MV-4-11 (cell line): ENCODE results near the gene ZNF584.
"Not testable (repeated sequence)": the region's sequence is repeated elsewhere in the genome, so short reads cannot be mapped to it uniquely, and the experiment has no call there.

Experiments used
- DNase-seq: peaks from one replicate; lab custom pipeline; 2025; lab: John Stamatoyannopoulos, UW

ZNF584 gene

DNA sequence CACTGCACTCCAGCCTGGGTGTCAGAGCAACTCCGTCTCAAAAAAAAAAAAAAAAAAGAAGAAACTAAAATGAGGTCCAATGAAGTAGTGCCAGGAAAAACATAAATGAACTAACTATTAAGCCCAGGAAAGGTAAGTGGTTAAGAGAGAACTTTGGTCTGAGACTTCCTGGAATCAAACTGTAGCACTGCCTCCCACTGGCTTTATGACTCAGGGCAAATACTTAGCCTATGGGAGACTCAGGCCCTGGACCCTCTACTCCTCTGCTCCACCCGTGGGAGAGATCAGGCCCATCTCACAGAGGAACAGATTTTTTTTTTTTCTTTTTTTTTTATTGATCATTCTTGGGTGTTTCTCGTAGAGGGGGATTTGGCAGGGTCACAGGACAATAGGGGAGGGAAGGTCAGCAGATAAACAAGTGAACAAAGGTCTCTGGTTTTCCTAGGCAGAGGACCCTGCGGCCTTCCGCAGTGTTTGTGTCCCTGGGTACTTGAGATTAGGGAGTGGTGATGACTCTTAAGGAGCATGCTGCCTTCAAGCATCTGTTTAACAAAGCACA lies 4.5 kb upstream of the ZNF584 start:
- DNase-seq = not testable (repeated sequence)

DNA sequence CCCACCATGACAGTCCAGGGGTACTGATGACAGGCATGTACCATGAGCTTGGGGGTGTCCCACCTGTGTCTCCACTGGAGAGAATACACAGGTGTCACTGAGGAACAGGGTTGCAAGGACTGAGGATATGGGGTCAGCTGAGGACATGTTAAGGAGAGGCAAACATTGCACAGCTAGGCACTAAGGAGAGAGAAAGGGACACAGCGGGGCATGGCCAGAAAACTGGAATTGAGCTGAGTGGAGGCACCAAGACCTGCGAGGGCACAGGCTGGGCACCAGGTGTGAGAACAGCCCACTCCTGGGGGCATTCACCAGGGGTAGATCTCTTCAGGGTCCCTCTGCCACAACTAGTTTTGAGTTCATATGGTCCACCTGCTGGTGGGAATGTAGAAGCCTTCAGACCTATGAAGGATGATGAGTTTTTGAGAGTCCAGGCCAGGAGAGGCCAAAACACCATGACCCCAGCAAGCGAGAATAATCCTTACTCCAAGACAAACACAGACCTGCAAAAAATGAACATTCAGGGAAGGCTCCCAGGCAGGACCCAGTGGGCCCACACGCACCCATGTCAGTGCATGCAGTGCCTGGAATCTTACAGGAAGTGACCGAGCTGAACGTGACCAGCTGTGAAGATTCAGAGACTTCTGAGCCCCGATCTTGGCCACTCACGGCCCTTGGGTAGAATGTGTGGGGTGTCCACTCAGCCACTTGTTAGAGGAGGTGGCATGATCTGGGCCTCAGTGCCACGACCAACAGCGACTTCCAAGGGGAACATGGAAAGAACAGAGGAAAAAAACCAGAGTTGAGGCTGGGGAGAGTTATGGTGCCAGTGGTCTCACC lies 1.4 kb upstream of the ZNF584 start:
- DNase-seq = no peak

GRCh38 chr19:58407658-58408151 lies 744 bp upstream of the ZNF584 start:
- no peak for DNase-seq

- peak; percentile 28 for DNase-seq
These were observed 751 bp downstream of the ZNF584 start for GRCh38 chr19:58409010-58409790.

DNA sequence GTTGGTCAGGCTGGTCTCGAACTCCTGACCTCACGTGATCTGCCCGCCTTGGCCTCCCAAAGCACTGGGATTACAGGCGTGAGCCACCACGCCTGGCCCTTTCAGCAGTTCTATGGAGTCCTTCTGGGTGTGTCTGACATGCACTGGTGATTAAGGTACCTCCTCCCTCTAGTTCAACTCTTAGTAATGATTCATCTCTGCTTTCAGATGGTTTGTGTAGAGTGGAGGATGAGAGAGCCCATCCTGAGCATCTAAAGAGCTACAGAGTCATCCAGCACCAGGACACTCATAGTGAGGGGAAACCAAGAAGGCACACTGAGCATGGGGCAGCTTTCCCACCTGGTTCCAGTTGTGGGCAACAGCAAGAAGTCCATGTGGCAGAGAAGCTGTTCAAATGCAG lies 8.2 kb downstream of the ZNF584 start:
- DNase-seq = no peak

DNA sequence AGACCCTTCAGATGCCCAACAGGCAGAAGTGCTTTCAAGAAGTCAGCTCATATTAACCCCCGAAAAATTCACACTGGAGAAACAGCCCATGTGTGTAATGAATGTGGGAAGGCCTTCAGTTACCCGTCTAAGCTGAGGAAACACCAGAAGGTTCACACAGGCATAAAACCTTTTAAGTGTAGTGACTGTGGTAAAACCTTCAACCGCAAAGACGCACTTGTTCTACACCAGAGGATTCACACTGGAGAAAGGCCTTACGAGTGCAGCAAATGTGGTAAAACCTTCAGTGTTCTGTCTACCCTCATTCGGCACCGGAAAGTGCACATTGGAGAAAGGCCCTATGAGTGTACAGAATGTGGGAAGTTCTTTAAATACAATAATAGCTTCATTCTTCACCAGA lies 8.6 kb downstream of the ZNF584 start:
- no peak for DNase-seq

DNA sequence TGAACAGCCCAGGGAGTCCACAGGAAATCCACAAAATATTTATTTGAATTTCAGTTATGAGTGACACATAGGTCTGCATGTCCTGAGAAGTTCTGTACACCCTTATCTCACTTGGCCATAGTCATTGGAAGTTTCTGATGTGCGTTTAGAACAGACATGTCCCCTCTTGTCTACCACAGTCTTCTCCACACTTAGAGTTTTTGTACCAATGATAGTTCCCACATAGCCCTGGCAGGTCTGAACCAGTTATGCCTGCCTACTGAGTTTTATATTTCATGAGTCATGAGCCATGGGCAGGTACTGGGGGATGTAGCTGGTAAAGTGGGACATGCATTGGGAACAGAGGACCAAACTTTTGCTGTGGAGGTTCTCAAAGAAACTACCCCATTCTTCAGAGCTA lies 20.2 kb downstream of the ZNF584 start:
- DNase-seq = no peak

DNA sequence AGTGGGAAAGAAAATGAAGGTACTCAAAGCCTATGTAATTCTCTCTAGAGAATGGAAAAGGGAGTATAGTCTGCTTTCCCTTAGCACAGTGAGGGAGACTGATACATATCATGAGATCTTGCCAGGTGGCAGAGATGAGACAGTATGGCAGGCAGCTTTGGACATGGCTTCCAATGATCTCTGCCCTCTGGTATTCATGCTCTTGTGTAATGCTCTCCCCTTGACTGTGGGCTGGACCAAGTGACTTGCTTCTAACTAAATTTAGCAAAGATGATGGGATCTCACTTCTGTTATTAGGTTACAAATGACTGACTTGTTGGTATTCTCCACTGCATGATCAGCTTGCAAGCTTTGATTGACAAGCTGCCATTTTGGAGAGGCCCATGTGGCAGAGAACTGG lies 21.3 kb downstream of the ZNF584 start:
- DNase-seq = no peak

DNA sequence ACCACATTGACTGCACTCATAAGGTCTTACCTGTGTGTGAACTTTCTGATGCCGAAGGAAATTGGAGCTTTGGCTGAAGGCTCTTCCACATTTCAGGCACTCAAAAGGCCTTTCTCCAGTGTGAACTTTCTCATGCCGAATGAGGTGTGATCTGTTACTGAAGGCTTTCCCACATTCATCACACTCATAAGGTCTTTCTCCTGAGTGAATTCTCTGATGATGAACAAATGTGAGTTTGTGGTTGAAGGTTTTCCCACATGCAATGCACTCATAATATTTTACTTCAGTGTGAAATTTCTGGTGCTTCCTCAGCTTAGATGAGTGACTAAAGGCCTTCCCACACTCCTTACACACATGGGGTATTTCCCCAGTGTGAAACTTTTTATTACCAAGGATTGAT lies 25.8 kb downstream of the ZNF584 start:
- DNase-seq = no peak

DNA sequence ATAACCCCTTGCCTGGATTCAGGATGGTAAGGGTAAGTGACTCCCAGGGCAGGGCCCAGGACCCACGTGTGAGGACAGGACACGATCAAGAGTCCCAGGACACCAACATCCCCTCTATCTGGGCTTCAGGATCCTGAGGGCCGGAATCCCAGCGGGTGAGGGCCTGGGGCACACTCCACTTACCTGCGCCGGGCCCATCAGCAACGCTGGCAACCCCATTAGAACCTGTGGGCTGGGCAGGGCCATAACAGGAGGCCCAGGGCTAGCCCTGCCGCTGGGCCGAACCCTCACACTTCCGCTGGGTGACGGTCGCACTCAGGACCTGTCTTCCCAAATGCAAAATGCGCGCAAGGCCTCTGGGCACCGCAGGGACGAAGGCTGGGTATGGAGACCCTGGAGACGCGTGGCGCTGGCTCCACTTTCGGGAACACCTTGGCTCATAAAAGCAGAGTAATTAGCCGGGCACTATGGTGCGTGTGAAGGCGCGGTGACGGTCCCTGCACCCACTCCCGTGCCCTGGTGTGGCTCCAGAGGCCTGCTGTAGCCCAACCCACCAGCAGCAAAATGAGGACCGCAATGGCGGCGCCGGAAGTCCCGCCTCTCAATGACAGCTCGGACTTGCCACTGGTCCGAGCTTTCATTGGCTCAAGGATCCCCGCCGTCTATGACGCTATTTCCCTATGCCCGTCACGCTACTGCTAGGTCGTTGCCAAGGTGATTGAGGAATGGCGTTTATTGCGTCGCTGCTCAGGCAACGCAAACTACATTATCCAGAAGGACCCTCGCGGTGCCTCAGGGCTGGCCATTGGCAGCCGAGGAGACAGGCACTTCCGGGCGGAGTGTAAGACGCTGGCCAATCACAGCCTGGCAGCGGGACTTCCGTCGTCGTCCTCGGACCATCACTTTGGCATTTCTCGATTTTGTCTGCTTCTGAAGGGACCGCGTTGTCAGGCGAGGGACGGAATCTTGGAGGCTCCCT lies 31.4 kb downstream of the ZNF584 start, which contains the start of gene ZNF132:
Gene ZNF132, minus strand, starts transcription at position 578 of the 979 bp plus-strand sequence. Its CDS starts 332 bp downstream, at position 246.
- peak; percentile 100 for DNase-seq

DNA sequence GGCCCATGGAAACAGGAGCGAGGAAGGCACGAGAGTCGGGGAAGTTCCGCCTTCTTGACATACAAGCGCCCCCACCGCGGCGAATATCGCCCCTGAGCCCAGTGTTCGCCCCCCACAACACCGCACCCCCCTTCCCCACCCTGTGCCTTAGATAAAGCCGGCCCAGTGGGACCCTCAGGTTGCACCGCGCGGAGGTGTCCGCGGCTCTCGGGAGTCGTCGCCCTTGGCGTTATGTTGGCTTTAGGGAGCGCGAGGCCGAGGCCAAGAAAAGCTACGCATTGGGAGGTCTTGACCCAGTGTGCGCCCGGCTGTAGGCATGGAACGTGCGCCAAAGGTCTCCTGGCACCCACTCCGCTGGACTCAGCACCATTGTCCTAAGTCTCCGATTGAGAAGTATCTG lies 32.1 kb downstream of the ZNF584 start:
- no peak for DNase-seq

DNA sequence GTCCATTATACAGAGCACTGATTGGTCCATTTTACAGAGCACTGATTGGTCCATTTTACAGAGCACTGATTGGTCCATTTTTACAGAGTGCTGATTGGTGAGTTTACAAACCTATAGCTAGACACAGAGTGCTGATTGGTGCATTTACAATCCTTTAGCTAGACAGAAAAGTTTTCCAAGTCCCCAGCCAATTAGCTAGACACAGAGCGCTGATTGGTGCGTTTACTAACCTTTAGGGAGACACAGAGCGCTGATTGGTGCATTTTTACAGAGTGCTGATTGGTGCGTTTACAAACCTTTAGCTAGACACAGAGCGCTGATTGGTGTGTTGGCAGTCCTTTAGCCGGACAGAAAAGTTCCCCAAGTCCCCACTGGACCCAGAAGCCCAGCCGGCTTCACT lies 34.5 kb downstream of the ZNF584 start:
- not testable (repeated sequence) for DNase-seq

- DNase-seq = not testable (repeated sequence)
These were observed 40.4 kb downstream of the ZNF584 start for GRCh38 chr19:58448860-58449259.

DNA sequence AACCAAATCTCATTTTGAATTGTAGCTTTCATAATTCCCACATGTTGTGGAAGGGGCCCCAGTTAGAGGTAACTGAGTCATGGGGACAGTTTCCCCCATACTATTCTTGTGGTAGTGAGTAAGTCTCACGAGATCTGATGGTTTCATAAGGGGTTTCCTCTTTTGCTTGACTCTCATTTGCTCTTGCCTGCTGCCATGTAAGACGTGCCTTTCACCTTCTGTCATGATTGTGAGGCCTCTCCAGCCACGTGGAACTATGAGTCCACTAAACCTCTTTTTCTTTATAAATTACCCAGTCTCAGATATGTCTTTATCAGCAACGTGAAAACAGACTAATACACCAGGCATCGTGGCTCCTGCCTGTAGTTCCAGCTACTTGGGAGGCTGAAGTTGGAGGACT lies 41.5 kb downstream of the ZNF584 start:
- DNase-seq = peak; percentile 32

- DNase-seq = no peak
These were observed 42.5 kb downstream of the ZNF584 start for GRCh38 chr19:58450856-58451357.

DNA sequence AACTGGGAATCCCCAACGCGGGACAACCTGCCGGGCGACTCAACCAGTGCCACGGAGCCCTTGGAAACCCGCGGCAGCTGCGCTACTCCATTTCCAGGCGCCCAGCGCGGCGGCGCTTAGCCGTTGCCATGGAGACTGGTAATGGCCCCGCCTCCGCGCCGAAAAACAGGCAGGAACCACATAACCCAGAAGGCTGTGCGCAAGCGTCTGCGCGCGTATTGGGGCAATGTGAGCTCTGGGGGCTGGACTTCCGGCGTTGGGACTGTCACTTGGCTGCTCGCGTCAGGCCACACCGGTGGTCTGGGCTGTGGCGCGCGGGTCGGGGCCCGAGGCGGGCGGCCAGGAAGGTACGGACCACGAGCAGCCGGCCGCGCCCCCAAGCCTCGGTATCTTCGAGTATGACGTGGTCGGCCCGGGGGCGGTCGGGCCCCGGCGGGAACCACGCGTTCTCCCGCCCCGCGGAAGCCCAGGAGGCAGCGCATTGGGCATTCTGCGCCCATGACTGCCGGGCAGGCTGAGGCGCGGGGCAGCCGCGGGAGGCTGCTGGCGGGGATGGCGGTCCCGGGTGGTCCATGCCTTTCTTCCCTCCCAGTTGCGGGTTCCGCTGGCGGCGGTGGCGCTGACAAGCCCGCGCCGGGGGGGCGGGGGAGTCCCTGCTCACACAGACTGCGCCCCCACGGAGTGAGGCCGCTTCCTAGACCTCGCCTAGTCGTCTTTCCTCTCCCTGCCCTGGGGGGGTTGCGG lies 43.1 kb downstream of the ZNF584 start, which contains the start of gene ZNF324B:
Gene ZNF324B, plus strand, starts transcription at position 265 of the 744 bp plus-strand sequence. CDS start 2,080 bp downstream, outside the sequence.
- peak; percentile 98 for DNase-seq

- DNase-seq = no peak
These were observed 45.3 kb downstream of the ZNF584 start for GRCh38 chr19:58453743-58454142.

DNA sequence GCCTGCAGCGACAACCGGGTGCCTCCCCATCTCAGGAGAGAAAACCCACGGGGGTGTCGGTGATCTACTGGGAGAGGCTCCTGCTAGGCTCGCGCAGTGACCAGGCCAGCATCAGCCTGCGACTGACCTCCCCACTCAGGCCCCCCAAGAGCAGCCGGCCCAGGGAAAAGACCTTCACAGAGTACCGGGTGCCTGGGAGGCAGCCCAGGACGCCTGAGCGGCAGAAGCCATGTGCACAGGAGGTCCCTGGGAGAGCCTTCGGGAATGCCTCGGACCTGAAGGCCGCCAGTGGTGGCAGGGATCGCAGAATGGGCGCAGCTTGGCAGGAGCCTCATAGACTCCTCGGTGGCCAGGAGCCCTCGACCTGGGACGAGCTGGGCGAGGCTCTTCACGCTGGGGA lies 46.9 kb downstream of the ZNF584 start:
- no peak for DNase-seq

DNA sequence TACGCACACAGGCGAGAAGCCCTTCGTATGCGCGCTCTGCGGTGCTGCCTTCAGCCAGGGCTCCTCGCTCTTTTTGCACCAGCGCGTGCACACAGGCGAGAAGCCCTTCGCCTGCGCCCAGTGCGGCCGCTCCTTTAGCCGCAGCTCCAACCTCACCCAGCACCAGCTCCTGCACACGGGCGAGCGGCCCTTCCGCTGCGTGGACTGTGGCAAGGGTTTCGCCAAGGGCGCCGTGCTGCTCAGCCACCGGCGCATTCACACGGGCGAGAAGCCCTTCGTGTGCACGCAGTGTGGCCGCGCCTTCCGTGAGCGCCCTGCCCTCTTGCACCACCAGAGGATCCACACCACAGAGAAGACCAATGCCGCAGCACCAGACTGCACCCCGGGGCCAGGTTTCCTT lies 47.7 kb downstream of the ZNF584 start:
- no peak for DNase-seq

DNA sequence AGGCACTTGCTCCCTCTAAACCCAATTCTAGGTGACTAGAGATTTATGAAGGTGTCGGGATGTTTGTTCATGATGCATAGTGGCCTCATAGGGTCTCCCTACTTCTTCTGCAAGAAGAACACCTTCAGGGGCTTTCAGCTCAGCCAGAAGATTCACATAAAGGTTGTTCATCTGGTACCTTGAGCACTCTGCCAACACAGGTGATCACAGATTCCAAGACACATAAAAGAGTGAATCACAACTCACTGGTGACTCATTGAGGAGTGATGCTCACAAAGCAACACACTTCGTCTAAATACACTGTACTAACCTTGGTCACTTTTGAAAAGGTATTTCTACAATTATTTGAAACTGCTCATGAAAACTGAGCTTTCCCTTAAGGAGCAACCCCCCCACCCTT lies 51.6 kb downstream of the ZNF584 start:
- no peak for DNase-seq
